NOMO-1 (cell line): ENCODE data around the gene ATIC.
A peak's percentile ranks its signal among the peaks of the same experiment; 100 is the strongest.

Source experiments
- DNase-seq, 2 experiments: peaks; one replicate each; lab custom pipeline; 2025; ENCODE audit not compliant: unreplicated experiment in 2 of 2; lab: John Stamatoyannopoulos, UW

Gene ATIC

DNA sequence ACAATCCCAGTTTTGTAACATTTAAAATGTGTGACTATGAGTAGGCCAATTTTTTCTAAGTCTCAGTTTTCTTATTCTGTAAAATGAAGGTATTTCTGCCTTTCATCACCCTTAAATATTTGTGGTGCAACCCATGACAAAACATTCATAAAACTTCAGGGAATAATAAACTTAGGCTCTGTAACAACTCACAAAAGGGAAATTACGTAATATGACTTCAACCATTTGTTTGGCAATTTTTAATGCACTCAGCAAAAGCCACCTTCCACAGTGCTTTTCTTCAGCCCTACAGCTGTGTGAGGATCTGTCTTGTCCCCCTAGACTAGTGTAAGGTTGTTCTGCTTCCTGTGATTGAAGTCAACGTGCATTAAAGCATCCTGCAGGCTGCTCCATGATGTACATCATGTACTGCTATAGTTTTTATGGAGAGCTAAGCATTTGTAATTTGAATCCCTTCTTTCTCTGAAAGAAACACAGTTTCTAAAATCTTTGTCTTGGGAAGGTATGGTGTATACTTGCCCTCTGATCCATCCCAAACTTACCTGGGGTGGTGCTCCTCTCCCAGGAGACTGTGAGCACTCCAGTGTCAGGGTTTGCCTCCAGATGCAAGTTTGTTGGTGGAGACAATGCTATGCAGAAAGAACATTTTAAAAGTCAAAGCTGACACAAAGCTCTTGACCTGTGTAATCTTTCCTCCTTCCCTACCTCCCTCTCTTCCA, 84.9 kb downstream of the ATIC start:
- DNase-seq, result peak; percentile 80 to 86

DNA sequence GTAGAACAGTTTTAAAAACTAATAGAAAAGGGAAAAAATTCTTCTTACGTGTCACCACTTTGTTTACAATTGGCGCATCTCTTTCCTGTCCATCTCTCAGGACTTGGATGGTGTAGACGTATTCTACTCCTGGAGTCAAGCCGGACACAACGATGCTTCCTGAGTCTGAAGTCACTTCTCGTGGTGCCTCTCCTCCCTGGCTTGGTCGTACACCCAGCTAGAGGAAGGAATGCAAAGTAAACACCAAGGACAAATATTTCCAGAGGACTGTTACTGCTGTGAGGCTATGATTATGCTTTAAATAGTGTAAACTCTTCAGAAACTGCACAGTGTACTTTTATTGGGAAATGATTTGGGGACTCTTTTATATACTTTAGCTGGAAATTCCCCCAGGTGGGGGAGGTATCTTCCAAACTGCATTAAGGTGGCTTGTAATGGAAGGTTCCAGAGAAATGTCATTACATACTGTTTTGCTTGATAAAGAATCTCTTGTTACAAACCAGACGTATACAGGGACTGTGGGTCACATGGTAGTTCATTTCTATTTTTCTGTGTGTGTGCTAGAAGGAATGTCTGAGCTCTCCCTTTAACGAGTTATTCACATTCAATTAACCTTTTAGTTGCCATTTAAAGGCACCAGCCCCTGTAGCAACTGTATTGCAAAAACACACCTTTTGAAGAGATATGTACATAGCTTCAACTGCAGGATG, 85.9 kb downstream of the ATIC start:
- no peak for DNase-seq

DNA sequence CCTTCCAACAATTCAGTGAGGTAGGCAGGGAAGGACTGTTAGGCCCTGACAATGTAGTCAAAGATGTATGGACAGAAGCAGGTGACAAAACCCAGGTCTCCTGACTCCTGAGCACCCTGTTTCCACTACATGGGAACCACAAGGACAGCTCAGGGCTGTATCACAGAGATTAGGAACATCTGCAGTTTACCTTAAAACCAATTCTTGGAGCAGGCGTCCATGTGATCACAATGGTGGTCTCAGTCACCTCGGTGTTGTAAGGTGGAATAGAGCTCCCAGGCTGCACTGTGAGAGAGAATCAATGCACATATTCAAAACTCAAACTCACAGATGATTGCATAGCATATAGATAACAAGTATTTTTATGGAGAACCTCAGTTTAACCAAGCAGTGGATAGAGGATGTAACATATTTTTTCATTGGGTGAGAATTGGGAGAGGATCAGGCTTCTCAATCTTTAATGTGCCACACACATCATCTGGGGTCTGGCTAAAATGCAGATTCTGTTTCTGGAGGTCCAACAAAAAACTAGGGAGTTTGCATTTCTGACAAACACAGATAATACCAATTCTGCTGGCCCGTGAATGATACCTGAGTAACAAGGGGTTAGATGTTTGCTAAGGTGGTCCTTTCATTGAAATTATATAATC, 87.3 kb downstream of the ATIC start:
- no peak for DNase-seq
